WTC11 (cell line): ENCODE data around the gene APH1B. TPM values are rescaled to one million over a fixed set of nuclear protein-coding genes. Genes with fewer than 3 reads are reported as not detected.

Experiments used
- ATAC-seq: fragments of 200-7000 bp; cut with Tn5 transposase; 2 replicates; pipeline ENCODE4 v1.10.0; 2021; ENCODE audit warnings: mild to moderate bottlenecking, moderate library complexity
- CTCF ChIA-PET: fragments of 300-600 bp; sonication (Branson Sonifier 250); formaldehyde crosslinking; loops from one replicate; lab custom pipeline; 2021; ENCODE audit warnings: antibody characterized with exemption; lab: Charles Lee
- POLR2A ChIA-PET: fragments of 350-600 bp; sonication (Branson Sonifier 250); formaldehyde crosslinking; loops from one replicate; lab custom pipeline; 2021; ENCODE audit warnings: antibody characterized with exemption; lab: Charles Lee
- DNase-seq: peaks from one replicate; pipeline ENCODE4 v3.0.0; 2021; ENCODE audit warnings: low spot score
- H3K27ac Mint-ChIP-seq: 2 replicates; pipeline ENCODE4 v1.8.0; 2021; ENCODE audit warnings: mixed read lengths
- H3K27me3 Mint-ChIP-seq: 2 replicates; pipeline ENCODE4 v1.8.0; 2021; ENCODE audit warnings: low read depth, mild to moderate bottlenecking, moderate library complexity, mixed read lengths
- H3K36me3 Mint-ChIP-seq: 2 replicates; pipeline ENCODE4 v1.8.0; 2021; ENCODE audit warnings: mixed read lengths
- H3K4me1 Mint-ChIP-seq: 2 replicates; pipeline ENCODE4 v1.8.0; 2022; ENCODE audit warnings: mixed read lengths
- H3K4me3 Mint-ChIP-seq: 2 replicates; pipeline ENCODE4 v1.8.0; 2021; ENCODE audit warnings: mild to moderate bottlenecking, moderate library complexity, mixed read lengths
- H3K9me3 Mint-ChIP-seq: 2 replicates; pipeline ENCODE4 v1.8.0; 2021; ENCODE audit warnings: mixed read lengths
- ATF6 ChIP-seq: sonication (generic); formaldehyde crosslinking; IDR thresholded peaks from 2 replicates; pipeline ENCODE4 v1.8.1; 2023; ENCODE audit warnings: mild to moderate bottlenecking, missing genetic modification reagents
- CREB1 ChIP-seq: sonication (generic); formaldehyde crosslinking; IDR thresholded peaks from 2 replicates; pipeline ENCODE4 v1.8.0; 2023; ENCODE audit warnings: mild to moderate bottlenecking, missing genetic modification reagents
- CTCF ChIP-seq: fragments of 200-600 bp; IDR thresholded peaks from 2 replicates; pipeline ENCODE4 v1.8.0; 2022; ENCODE audit warnings: antibody characterized with exemption
- E2F4 ChIP-seq: sonication (generic); formaldehyde crosslinking; IDR thresholded peaks from 2 replicates; pipeline ENCODE4 v1.8.1; 2022; ENCODE audit warnings: low read depth, mild to moderate bottlenecking, moderate library complexity, missing genetic modification reagents, borderline replicate concordance
- E2F5 ChIP-seq: sonication (generic); formaldehyde crosslinking; IDR thresholded peaks from 2 replicates; pipeline ENCODE4 v1.8.1; 2022; ENCODE audit warnings: mild to moderate bottlenecking, moderate library complexity, missing genetic modification reagents
- GABPB1 ChIP-seq: sonication (generic); formaldehyde crosslinking; IDR thresholded peaks from 2 replicates; pipeline ENCODE4 v1.8.1; 2023; ENCODE audit warnings: mild to moderate bottlenecking, missing genetic modification reagents
- HMGXB4 ChIP-seq: sonication (generic); formaldehyde crosslinking; IDR thresholded peaks from 2 replicates; pipeline ENCODE4 v1.8.1; 2023; ENCODE audit warnings: mild to moderate bottlenecking, moderate library complexity, missing genetic modification reagents
- NFATC4 ChIP-seq: fragments of 250-450 bp; sonication (Bioruptor Pico); IDR thresholded peaks from 2 replicates; pipeline ENCODE4 v1.9.0; 2021; ENCODE audit warnings: mild to moderate bottlenecking
- NFYB ChIP-seq: sonication (generic); formaldehyde crosslinking; conservative IDR thresholded peaks from 2 replicates; pipeline ENCODE4 v1.8.0; 2022; ENCODE audit warnings: low read depth, missing genetic modification reagents
- NR3C1 ChIP-seq: sonication (generic); formaldehyde crosslinking; conservative IDR thresholded peaks from 2 replicates; pipeline ENCODE4 v1.8.1; 2023; ENCODE audit warnings: low read depth, mild to moderate bottlenecking, missing genetic modification reagents
- TP53 ChIP-seq: sonication (generic); formaldehyde crosslinking; IDR thresholded peaks from 2 replicates; pipeline ENCODE4 v1.8.1; 2023; ENCODE audit warnings: mild to moderate bottlenecking, missing genetic modification reagents
- ZNF121 ChIP-seq: sonication (generic); formaldehyde crosslinking; IDR thresholded peaks from 2 replicates; pipeline ENCODE4 v1.8.0; 2023; ENCODE audit warnings: missing genetic modification reagents
- ZNF138 ChIP-seq: sonication (generic); formaldehyde crosslinking; conservative IDR thresholded peaks from 2 replicates; pipeline ENCODE4 v1.8.1; 2022; ENCODE audit warnings: mild to moderate bottlenecking, moderate library complexity, missing genetic modification reagents
- total RNA-seq: library from RNA; stranded (reverse); gene quantifications from 3 replicates; pipeline ENCODE4 v1.2.3, GENCODE V29; 2021
- TF ChIP-seq, protein P1 (sequence below): sonication (generic); formaldehyde crosslinking; IDR thresholded peaks from 2 replicates; pipeline ENCODE4 v1.8.0; 2023; ENCODE audit warnings: missing genetic modification reagents
- TF ChIP-seq, protein P2 (sequence below): fragments of 250-450 bp; sonication (Bioruptor Pico); IDR thresholded peaks from 2 replicates; pipeline ENCODE4 v1.8.0; 2021; ENCODE audit warnings: mild to moderate bottlenecking
- TF ChIP-seq, protein P3 (sequence below): fragments of 250-450 bp; sonication (Bioruptor Pico); IDR thresholded peaks from 2 replicates; pipeline ENCODE4 v1.9.0; 2021; ENCODE audit warnings: mild to moderate bottlenecking, borderline replicate concordance

Gene APH1B
- total RNA-seq, 1 experiment from 2014 or later, result 25.0 TPM

DNA sequence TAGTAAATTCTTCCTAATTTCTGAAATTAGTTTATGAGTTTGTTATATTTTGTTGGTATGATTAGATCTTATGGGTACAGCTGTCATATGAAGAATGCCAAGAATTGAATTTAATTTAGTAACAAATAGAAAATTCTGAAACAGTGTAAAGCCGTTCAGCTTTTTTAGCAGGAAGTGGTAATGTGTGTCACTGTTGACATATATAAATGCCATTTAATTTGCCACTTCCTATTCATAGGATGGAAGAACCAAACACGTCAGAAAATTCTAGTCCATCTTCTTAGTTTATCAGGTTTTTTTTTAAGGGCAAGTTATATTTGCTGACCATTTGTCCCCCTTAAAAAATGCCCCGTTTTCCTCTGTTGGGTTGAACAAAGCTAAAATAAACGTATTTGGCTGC is 45.0 kb upstream of the APH1B start:
- Mint-ChIP-seq H3K4me1 (peaks cover 25% of the 10 kb centered on the region), H3K27ac (no peak overlapping the region), H3K4me3 (no peak overlapping the region)
- POLR2A ChIA-PET, result interaction anchor here (0.6 kb wide), 1 partner anchor 43 kb away, joined by 5 read pairs; no protein-coding TSS in a partner anchor
- CTCF ChIA-PET, result interaction anchor here (0.9 to 1.3 kb wide), 2 partner anchors 170 to 255 kb away, joined by 3 read pairs; no protein-coding TSS in a partner anchor
- no peak for ATAC-seq
- DNase-seq, result no peak
- TF ChIP-seq ZNF138 (CRISPR knock-in tag), result no peak
- no peak for TF ChIP-seq HMGXB4
- no peak for TF ChIP-seq TP53 (CRISPR knock-in tag)
- TF ChIP-seq E2F4 (CRISPR knock-in tag), result no peak
- no peak for TF ChIP-seq GABPB1 (CRISPR knock-in tag)
- TF ChIP-seq NFYB, result no peak
- TF ChIP-seq, protein P1, sequence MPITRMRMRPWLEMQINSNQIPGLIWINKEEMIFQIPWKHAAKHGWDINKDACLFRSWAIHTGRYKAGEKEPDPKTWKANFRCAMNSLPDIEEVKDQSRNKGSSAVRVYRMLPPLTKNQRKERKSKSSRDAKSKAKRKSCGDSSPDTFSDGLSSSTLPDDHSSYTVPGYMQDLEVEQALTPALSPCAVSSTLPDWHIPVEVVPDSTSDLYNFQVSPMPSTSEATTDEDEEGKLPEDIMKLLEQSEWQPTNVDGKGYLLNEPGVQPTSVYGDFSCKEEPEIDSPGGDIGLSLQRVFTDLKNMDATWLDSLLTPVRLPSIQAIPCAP (CRISPR knock-in tag), result no peak
- TF ChIP-seq NFATC4 (CRISPR knock-in tag), result no peak
- no peak for TF ChIP-seq ZNF121 (CRISPR knock-in tag)
- TF ChIP-seq, protein P2, sequence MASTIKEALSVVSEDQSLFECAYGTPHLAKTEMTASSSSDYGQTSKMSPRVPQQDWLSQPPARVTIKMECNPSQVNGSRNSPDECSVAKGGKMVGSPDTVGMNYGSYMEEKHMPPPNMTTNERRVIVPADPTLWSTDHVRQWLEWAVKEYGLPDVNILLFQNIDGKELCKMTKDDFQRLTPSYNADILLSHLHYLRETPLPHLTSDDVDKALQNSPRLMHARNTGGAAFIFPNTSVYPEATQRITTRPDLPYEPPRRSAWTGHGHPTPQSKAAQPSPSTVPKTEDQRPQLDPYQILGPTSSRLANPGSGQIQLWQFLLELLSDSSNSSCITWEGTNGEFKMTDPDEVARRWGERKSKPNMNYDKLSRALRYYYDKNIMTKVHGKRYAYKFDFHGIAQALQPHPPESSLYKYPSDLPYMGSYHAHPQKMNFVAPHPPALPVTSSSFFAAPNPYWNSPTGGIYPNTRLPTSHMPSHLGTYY (CRISPR knock-in tag), result no peak
- no peak for TF ChIP-seq CTCF
- no peak for TF ChIP-seq NR3C1 (CRISPR knock-in tag)
- no peak for TF ChIP-seq CREB1 (CRISPR knock-in tag)
- TF ChIP-seq, protein P3, sequence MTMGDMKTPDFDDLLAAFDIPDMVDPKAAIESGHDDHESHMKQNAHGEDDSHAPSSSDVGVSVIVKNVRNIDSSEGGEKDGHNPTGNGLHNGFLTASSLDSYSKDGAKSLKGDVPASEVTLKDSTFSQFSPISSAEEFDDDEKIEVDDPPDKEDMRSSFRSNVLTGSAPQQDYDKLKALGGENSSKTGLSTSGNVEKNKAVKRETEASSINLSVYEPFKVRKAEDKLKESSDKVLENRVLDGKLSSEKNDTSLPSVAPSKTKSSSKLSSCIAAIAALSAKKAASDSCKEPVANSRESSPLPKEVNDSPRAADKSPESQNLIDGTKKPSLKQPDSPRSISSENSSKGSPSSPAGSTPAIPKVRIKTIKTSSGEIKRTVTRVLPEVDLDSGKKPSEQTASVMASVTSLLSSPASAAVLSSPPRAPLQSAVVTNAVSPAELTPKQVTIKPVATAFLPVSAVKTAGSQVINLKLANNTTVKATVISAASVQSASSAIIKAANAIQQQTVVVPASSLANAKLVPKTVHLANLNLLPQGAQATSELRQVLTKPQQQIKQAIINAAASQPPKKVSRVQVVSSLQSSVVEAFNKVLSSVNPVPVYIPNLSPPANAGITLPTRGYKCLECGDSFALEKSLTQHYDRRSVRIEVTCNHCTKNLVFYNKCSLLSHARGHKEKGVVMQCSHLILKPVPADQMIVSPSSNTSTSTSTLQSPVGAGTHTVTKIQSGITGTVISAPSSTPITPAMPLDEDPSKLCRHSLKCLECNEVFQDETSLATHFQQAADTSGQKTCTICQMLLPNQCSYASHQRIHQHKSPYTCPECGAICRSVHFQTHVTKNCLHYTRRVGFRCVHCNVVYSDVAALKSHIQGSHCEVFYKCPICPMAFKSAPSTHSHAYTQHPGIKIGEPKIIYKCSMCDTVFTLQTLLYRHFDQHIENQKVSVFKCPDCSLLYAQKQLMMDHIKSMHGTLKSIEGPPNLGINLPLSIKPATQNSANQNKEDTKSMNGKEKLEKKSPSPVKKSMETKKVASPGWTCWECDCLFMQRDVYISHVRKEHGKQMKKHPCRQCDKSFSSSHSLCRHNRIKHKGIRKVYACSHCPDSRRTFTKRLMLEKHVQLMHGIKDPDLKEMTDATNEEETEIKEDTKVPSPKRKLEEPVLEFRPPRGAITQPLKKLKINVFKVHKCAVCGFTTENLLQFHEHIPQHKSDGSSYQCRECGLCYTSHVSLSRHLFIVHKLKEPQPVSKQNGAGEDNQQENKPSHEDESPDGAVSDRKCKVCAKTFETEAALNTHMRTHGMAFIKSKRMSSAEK, result no peak
- no peak for TF ChIP-seq E2F5
- no peak for TF ChIP-seq ATF6 (CRISPR knock-in tag)
- TF ChIP-seq, all 79 proteins: peak for 0
- H3K36me3 Mint-ChIP-seq, result no peaks in the 10 kb centered on the region
- no peaks in the 10 kb centered on the region for H3K27me3 Mint-ChIP-seq
- H3K9me3 Mint-ChIP-seq, result no peaks in the 10 kb centered on the region; the same call in 1 of the 2 replicates
